BLaER1 (cell line): ENCODE results near the gene IL31.

ENCODE experiments used
- H3K27ac ChIP-seq: shearing (Covaris generic); formaldehyde crosslinking; 2 replicates; pipeline ENCODE4 v1.8.1; 2022
- H3K27me3 ChIP-seq: shearing (Covaris generic); formaldehyde crosslinking; 2 replicates; pipeline ENCODE4 v1.8.1; 2022
- H3K36me3 ChIP-seq: shearing (Covaris generic); formaldehyde crosslinking; 2 replicates; pipeline ENCODE4 v1.8.1; 2022
- H3K4me1 ChIP-seq: shearing (Covaris generic); formaldehyde crosslinking; 2 replicates; pipeline ENCODE4 v1.8.1; 2022
- H3K4me2 ChIP-seq: shearing (Covaris generic); formaldehyde crosslinking; 2 replicates; pipeline ENCODE4 v1.8.1; 2022
- H3K4me3 ChIP-seq: shearing (Covaris generic); formaldehyde crosslinking; 2 replicates; pipeline ENCODE4 v1.8.1; 2022
- H3K9ac ChIP-seq: shearing (Covaris generic); formaldehyde crosslinking; 2 replicates; pipeline ENCODE4 v1.8.1; 2022
- H3K9me3 ChIP-seq: shearing (Covaris generic); formaldehyde crosslinking; 2 replicates; pipeline ENCODE4 v1.8.1; 2022
- H4K20me1 ChIP-seq: shearing (Covaris generic); formaldehyde crosslinking; 2 replicates; pipeline ENCODE4 v1.8.1; 2022
- Cebpa-rat ChIP-seq: shearing (Covaris generic); IDR thresholded peaks from 2 replicates; pipeline ENCODE4 v1.8.1; 2022

Gene IL31

GRCh38 chr12:122144885-122145284 is 29.1 kb downstream of the IL31 start:
- Histone ChIP-seq H3K4me1 (peaks cover 25% of the 10 kb centered on the region), H3K36me3 (peaks cover 76% of the 10 kb centered on the region), H3K27me3 (no peaks in the 10 kb centered on the region), H4K20me1 (peaks cover 93% of the 10 kb centered on the region), H3K9me3 (no peaks in the 10 kb centered on the region), H3K4me2 (no peak overlapping the region), H3K4me3 (no peak overlapping the region), H3K27ac (no peak overlapping the region), H3K9ac (no peak overlapping the region)
- no peak for TF ChIP-seq Cebpa-rat

GRCh38 chr12:122142857-122143256 is 31.2 kb downstream of the IL31 start:
- H3K4me1 ChIP-seq, result peaks cover 25% of the 10 kb centered on the region
- peaks cover 98% of the 10 kb centered on the region for H4K20me1 ChIP-seq
- no peaks in the 10 kb centered on the region for H3K9me3 ChIP-seq
- no peak overlapping the region; the same call in 1 of the 2 replicates for H3K27ac ChIP-seq
- no peak overlapping the region for H3K9ac ChIP-seq
- no peak overlapping the region for H3K4me3 ChIP-seq
- H3K27me3 ChIP-seq, result no peaks in the 10 kb centered on the region
- peaks cover 94% of the 10 kb centered on the region for H3K36me3 ChIP-seq
- peak overlapping the region; percentile 22; the same call in 1 of the 2 replicates for H3K4me2 ChIP-seq
- TF ChIP-seq Cebpa-rat, result no peak

GRCh38 chr12:122141911-122142725 is 31.9 kb downstream of the IL31 start:
- H3K4me3 ChIP-seq, result no peak overlapping the region
- H3K27me3 ChIP-seq, result no peaks in the 10 kb centered on the region
- peaks cover 98% of the 10 kb centered on the region for H3K36me3 ChIP-seq
- peaks cover 25% of the 10 kb centered on the region for H3K4me1 ChIP-seq
- H4K20me1 ChIP-seq, result peaks cover 98% of the 10 kb centered on the region
- peak overlapping the region; percentile 22 for H3K4me2 ChIP-seq
- H3K27ac ChIP-seq, result peak overlapping the region; percentile 28; the same call in 1 of the 2 replicates
- H3K9ac ChIP-seq, result peak overlapping the region; percentile 16; the same call in 1 of the 2 replicates
- no peak for TF ChIP-seq Cebpa-rat
- H3K9me3 ChIP-seq, result no peaks in the 10 kb centered on the region

- no peak overlapping the region for H3K4me3 ChIP-seq
- H3K27me3 ChIP-seq, result no peaks in the 10 kb centered on the region
- H3K27ac ChIP-seq, result no peak overlapping the region
- H3K4me1 ChIP-seq, result peaks cover 25% of the 10 kb centered on the region
- H4K20me1 ChIP-seq, result peaks cover 97% of the 10 kb centered on the region
- H3K36me3 ChIP-seq, result peaks cover 100% of the 10 kb centered on the region
- 0 out of 2 replicates have a peak overlapping the region, but pooled peaks have one; percentile 16 for H3K9ac ChIP-seq
- H3K4me2 ChIP-seq, result no peak overlapping the region
- no peaks in the 10 kb centered on the region for H3K9me3 ChIP-seq
- TF ChIP-seq Cebpa-rat, result no peak
These were observed 33.4 kb downstream of the IL31 start for GRCh38 chr12:122140467-122141257.

- no peak for TF ChIP-seq Cebpa-rat
- peaks cover 100% of the 10 kb centered on the region for H3K36me3 ChIP-seq
These were observed 34.1 kb downstream of the IL31 start for GRCh38 chr12:122139941-122140340.

GRCh38 chr12:122139266-122139665 is 34.8 kb downstream of the IL31 start:
- H3K36me3 ChIP-seq, result peaks cover 100% of the 10 kb centered on the region
- H3K4me1 ChIP-seq, result peaks cover 33% of the 10 kb centered on the region
- no peak overlapping the region for H3K27ac ChIP-seq
- no peak overlapping the region for H3K4me3 ChIP-seq
- no peak overlapping the region for H3K4me2 ChIP-seq
- TF ChIP-seq Cebpa-rat, result no peak
- no peaks in the 10 kb centered on the region for H3K9me3 ChIP-seq
- no peaks in the 10 kb centered on the region for H3K27me3 ChIP-seq
- H3K9ac ChIP-seq, result no peak overlapping the region
- peaks cover 96% of the 10 kb centered on the region for H4K20me1 ChIP-seq

More at GRCh38 chr12:122139941-122140340, 34.1 kb downstream of the IL31 start:
- H3K4me2 ChIP-seq, result no peak overlapping the region
- no peaks in the 10 kb centered on the region for H3K9me3 ChIP-seq
- H3K27me3 ChIP-seq, result no peaks in the 10 kb centered on the region
- peaks cover 26% of the 10 kb centered on the region for H3K4me1 ChIP-seq
- H3K9ac ChIP-seq, result no peak overlapping the region
- peaks cover 97% of the 10 kb centered on the region for H4K20me1 ChIP-seq
- H3K4me3 ChIP-seq, result no peak overlapping the region
- no peak overlapping the region for H3K27ac ChIP-seq

GRCh38 chr12:122138616-122139015 is 35.4 kb downstream of the IL31 start:
- no peak overlapping the region for H3K4me3 ChIP-seq
- no peak overlapping the region for H3K4me2 ChIP-seq
- H3K36me3 ChIP-seq, result peaks cover 100% of the 10 kb centered on the region
- H3K4me1 ChIP-seq, result peaks cover 35% of the 10 kb centered on the region
- TF ChIP-seq Cebpa-rat, result no peak
- no peaks in the 10 kb centered on the region for H3K9me3 ChIP-seq
- H3K27ac ChIP-seq, result no peak overlapping the region
- peaks cover 96% of the 10 kb centered on the region for H4K20me1 ChIP-seq
- no peaks in the 10 kb centered on the region for H3K27me3 ChIP-seq
- no peak overlapping the region for H3K9ac ChIP-seq

GRCh38 chr12:122138181-122138580 is 35.8 kb downstream of the IL31 start:
- Histone ChIP-seq H3K27ac (no peak overlapping the region), H3K9ac (no peak overlapping the region), H3K36me3 (peaks cover 100% of the 10 kb centered on the region), H3K4me1 (peaks cover 35% of the 10 kb centered on the region), H3K4me3 (no peak overlapping the region), H4K20me1 (peaks cover 96% of the 10 kb centered on the region), H3K4me2 (no peak overlapping the region), H3K9me3 (no peaks in the 10 kb centered on the region), H3K27me3 (no peaks in the 10 kb centered on the region)
- TF ChIP-seq Cebpa-rat, result no peak

GRCh38 chr12:122137681-122138080 is 36.3 kb downstream of the IL31 start:
- TF ChIP-seq Cebpa-rat, result no peak
- Histone ChIP-seq H3K4me3 (no peak overlapping the region), H3K9me3 (no peaks in the 10 kb centered on the region), H4K20me1 (peaks cover 96% of the 10 kb centered on the region), H3K9ac (no peak overlapping the region), H3K36me3 (peaks cover 100% of the 10 kb centered on the region), H3K4me2 (no peak overlapping the region), H3K27me3 (no peaks in the 10 kb centered on the region), H3K27ac (no peak overlapping the region), H3K4me1 (peaks cover 31% of the 10 kb centered on the region)

GRCh38 chr12:122137229-122137628 is 36.8 kb downstream of the IL31 start:
- peaks cover 100% of the 10 kb centered on the region for H3K36me3 ChIP-seq
- H3K9ac ChIP-seq, result no peak overlapping the region
- no peak overlapping the region for H3K27ac ChIP-seq

More at GRCh38 chr12:122137229-122137628, 36.8 kb downstream of the IL31 start:
- peaks cover 26% of the 10 kb centered on the region for H3K4me1 ChIP-seq
- no peak overlapping the region for H3K4me3 ChIP-seq
- H3K27me3 ChIP-seq, result no peaks in the 10 kb centered on the region
- no peak overlapping the region for H3K4me2 ChIP-seq
- H4K20me1 ChIP-seq, result peaks cover 96% of the 10 kb centered on the region
- TF ChIP-seq Cebpa-rat, result no peak
- H3K9me3 ChIP-seq, result no peaks in the 10 kb centered on the region
